MV-4-11 (cell line): Measurements from ENCODE around the gene CPA1.
A peak's percentile ranks its signal among the peaks of the same experiment; 100 is the strongest.

Experiments used
- DNase-seq: peaks from one replicate; lab custom pipeline; 2025; lab: John Stamatoyannopoulos, UW

The CPA1 gene

DNA sequence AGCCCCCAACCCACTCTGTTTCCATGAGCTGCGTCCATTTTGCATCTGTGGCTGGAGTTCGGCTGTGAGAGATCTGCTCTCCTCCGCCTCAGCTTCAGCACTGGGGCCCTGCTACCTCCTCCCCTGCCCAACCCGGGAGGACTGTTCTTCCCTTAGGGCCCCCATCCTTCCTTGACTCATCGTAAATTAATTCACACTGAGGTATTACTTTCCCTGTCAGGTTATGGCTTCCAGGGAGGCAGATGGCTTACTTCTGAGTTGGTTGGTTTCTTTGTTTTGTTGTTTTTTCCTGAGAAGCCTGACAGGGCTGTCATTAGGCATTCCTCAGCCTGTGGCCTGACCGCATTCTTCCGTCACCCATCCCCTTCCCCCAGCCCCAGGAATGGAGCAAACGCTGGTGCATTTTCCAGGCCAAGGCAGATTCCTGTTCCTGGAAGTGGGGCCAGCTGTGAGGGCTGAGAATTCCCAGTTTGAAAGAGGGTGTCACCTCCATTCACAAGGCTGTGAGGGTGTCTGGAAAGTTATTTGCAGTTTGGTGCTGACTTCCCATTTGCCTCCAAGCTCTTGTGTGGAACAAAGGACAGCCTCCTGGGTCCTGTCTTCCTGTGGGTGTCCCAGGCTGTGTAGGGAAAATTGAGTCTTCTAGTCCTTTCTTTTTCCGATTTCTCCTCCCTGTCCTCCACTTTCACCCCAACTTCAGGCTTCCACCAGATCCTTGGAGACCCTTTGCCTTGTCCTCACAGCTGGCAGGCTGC, 24.0 kb upstream of the CPA1 start:
- no peak for DNase-seq

DNA sequence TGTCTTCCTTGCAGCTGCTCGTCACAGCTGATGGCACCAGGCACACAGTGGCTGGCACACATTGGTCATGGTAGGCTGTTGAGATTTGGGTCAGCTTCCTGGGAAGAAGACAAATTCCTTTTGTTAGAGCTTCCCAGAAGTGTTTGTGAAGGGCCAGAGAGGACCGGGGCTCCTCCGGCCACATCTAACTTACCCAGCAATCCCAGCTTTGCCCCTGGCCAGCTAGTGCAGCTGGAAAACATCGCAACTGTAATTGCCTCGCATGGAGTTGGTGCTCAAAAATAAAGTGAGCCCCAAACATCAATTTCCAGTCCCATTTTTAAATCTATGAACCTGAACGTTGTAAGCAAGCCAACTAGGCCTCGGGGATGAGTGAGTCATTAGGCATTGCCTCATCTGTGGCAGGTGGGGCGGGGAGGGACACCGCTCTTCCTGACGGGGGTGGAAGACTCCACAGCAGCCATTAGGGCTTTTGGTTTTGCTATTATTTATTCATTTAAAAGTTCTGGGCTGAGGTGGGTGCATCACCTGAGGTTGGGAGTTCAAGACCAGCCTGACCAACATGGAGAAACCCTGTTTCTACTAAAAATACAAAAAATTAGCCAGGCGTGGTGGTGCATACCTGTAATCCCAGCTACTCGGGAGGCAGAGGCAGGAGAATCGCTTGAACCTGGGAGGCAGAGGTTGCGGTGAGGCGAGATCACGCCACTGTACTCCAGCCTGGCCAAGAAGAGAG, 23.2 kb upstream of the CPA1 start:
- DNase-seq, result peak; percentile 17

DNA sequence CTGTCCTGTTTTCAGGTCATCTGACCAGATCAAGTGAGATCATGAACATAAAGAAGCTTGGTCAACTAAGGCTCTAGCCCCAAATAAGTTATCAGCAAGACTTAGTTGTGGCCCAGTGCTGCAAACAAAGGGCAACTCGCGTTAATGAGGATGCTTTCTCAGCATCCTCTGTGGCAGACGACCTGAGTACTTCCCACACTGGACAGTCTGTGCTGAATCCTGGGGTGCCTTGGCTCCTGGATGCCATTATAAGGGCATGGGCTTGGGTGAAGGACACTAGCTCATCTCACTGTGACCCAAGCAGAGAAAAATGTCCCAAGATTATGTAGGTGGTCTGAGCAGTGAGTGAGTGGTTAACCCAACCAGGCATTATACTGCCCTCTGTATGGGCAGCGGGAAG, 21.8 kb upstream of the CPA1 start:
- DNase-seq, result no peak

DNA sequence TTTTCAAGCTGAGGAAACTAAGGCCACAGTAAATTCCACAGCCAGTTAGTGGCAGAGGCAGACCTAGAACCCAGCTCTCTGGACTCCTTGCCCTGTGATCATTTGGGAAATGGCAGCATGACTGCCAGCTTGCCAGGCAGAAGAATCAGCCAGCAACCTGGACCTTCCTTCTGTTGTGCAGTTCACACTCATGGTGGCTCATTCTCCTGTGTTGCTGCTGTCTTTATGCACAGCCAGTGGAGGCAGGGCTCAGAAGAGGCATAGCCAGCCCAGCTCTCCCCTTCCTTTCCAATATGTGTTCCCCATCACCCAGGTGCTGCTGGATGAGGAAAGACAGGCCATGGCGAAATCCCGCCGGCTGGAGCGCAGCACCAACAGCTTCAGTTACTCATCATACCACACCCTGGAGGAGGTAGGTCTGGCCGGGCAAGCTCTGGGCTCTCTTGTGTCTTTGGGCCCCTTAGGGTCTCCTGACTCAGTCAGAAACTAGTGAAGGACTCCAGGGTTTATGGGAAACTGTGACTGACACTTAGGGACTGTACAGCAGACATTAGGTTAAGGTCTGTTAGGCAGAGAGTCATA, 20.9 kb upstream of the CPA1 start:
- no peak for DNase-seq

DNA sequence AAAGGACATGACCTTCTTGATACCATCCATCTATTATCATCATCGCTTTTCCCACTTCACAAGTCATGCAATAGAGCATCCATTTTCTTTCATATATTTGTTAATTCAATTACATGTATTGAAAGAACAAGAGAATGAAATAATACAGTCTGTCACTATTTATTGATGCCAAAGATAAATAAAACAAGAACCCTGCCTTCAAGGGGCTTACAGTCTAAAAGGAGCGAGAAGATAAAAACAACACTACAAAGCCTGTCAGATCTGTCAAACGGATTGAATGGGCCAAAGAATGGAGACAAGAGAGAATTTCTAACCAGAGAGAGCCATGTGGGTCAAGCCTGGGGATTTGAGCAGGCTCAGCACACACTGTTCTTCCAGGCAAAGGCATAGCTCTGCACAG, 19.8 kb upstream of the CPA1 start:
- DNase-seq, result no peak

DNA sequence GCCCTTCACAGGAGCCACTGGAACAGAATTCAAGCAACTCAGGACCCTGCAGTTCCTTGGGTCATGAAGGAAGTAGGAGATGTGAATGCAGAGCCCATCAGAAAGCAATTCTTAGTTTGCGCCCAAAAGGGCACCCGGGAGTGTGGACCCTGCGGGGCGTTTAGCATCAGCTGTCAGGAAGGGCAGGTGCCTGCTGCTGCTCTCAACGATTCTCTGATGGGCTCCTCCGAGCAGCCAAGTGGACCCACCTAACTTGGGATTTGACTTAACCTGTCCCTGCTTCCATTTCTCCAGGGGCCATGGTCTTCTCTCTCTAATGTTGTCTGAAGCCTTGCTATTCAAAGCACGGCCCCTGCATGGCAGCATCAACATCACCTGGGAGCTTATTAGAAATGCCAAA, 18.6 kb upstream of the CPA1 start:
- DNase-seq, result no peak

DNA sequence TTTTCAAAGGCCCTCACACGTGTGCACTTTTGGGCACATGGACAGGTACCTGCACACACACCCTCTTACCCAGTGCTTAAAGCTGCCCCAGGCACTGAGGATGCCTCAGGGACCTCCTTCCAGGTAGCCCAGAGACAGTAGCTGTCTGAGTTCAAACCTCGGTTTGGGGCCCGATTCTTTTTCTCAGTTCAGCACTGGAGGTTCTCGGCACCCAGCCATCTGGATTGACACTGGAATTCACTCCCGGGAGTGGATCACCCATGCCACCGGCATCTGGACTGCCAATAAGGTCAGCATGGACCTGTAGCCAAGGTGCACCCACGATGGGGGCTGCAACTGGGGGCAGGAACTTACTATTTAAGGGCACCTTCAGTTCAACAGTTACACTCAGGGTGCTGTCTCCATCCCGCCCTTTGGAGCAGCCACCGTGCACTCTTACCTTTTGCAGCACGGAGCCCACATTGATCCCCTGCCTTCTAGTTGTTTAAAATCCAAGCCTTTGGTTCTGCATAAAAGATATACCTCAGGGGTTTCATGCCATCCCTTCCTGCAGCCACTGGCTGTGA, 18.0 kb upstream of the CPA1 start:
- no peak for DNase-seq

DNA sequence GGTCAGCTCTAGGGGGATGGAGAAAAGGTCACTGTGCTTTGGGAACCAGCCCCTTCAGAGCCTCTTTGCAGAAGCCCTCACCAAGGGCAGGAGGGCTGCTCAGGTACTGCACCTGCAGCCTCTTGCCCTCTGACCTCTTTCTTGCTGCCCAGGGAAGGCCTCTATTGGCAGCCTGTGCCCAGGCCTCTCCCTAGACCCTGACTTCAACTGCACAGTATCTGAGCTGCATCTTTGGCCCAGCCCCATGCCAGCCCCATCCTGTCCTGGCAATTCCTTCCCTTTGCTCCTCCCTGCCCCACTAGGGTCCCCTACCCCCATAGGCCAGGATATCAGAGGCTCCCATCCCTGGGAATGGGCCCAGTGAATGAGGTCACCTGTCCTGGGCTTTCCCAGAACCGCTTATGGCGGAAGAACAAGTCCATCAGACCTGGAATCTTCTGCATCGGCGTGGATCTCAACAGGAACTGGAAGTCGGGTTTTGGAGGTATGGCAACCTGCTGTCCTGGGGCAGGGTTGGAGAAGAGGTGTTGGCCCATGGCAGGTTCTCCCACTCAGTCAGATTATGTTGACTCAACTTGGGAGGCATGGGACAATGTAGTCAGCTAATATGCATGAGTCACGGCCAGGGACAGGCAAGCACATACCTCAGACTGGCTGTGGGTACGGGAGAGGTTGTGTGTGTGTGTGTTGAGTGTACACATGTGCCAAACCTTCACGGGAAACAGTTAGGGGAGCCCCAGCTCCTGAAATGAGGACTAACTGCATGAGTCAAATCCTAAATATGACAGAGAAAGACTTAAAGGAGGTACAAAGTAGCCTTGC, 17.1 kb upstream of the CPA1 start:
- no peak for DNase-seq

DNA sequence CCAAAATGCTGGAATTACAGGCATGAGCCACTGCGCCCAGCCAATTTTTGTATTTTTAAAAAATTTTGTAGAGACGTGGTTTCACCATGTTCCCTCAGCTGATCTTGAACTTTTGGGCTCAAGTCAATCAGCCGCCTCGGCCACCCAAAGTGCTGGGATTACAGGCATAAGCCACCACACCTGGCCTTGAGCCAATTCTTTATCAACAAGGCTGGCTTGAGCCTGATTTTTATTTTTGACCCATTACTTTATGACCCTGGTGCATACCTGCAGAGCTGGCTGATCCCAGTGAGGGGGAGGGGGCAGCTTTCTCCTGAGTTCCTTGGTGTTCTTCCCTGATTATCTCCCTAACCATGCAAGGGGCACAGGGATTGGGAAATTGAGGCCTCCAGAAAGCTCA, 15.8 kb upstream of the CPA1 start:
- no peak for DNase-seq

DNA sequence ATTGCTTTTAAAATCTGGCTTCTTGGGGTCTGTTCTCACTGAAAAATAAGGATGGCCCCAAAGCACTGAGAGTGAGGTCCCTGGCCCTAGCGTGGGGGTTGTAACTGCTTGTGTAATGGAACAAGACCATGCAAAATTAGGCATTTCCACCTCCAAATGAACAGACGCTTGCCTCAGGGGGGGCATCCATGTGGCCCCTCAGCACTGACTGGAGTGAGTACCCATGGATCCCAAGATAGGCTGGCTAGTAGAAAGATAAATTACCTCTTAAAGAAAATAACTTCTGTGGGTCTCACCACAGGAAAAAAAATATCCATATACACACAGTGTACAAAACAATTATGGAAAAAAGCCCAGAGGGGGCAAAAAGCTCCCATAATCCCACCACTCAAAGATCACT, 15.2 kb upstream of the CPA1 start:
- DNase-seq, result no peak

DNA sequence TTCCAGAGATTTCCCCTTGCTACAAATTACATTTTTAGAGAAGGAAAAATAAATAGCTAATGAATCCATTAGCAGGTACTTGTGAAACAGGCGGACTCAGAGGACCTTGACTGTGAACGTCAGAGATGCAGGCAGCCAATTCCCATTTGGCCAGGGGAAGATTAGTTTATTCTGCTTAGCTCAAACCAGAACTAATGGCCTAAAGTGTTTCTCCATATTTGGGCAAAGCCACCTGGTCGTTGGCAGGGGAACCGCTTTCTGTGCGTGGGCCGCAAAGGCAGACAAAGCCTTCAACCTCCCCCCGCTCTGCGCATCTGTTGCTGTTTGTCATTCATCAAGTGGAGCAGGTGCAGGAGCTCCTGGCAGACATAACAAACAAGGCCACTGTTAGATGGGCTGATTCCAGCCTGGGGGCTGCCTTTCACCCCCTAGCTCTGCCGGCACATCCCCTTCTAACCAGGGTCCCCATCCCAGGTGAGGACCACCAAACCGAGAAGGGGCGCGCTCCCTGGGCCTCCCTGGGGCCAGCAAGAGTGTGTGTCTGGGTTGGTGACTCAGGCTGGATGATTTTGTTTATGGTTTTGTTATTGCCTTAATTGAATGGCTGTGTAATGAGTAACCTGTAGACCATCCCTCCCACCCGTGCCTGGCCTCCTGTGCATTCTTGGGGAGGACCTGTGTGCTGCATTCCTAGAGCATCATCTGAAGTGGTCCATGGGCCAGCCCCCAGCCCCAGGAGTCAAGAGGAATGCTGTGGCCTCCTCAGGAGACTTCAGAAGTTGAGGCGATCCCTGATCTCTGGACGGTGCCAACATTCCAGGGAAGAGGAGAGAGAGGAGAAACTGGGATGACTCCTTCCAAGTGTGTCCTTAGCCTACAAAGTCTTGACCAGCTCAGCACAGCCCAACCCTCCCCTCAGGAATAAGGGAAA, 14.5 kb upstream of the CPA1 start:
- no peak for DNase-seq

DNA sequence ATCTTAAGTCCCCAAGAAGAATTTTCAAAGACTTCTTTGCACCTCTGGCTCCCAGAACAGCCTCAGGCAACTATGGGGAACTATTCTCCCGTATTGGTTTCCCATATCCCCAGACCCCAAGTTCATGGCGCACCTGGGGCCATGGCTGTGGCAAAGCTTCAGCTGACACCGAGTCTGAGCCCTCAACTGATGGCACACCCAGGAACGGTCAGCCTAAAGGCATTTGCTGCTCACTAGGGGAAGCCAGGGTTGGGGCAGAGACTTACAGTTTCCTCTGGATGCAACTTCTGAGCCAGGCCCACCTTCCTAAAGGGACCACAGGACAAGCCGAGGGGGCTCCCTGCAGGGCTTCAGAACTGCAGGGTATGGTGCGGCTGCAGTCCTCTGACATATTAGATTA, 13.7 kb upstream of the CPA1 start:
- DNase-seq, result no peak

DNA sequence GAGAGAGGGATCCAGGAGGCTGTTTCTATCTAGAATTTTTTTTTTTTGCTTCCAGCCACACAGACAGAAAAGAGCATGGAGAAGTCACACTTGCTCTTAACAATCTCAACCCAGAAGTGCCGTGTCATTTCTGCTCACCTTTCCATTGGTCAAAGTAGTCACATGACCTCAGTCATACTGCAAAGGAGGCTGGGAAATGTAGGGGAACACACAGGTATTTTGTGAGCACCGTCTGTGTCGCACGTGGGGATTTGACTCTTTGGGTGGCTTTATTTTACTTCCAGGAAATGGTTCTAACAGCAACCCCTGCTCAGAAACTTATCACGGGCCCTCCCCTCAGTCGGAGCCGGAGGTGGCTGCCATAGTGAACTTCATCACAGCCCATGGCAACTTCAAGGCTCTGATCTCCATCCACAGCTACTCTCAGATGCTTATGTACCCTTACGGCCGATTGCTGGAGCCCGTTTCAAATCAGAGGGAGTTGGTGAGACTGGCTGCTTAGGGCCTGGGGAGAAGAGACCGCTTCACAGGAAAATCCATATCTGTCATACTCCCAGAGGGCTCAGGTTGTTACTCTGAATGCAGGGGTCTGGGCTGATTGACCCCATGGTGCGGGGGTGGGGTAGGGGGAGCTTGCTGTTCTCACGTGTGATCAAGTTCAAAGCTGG, 13.1 kb upstream of the CPA1 start:
- no peak for DNase-seq

DNA sequence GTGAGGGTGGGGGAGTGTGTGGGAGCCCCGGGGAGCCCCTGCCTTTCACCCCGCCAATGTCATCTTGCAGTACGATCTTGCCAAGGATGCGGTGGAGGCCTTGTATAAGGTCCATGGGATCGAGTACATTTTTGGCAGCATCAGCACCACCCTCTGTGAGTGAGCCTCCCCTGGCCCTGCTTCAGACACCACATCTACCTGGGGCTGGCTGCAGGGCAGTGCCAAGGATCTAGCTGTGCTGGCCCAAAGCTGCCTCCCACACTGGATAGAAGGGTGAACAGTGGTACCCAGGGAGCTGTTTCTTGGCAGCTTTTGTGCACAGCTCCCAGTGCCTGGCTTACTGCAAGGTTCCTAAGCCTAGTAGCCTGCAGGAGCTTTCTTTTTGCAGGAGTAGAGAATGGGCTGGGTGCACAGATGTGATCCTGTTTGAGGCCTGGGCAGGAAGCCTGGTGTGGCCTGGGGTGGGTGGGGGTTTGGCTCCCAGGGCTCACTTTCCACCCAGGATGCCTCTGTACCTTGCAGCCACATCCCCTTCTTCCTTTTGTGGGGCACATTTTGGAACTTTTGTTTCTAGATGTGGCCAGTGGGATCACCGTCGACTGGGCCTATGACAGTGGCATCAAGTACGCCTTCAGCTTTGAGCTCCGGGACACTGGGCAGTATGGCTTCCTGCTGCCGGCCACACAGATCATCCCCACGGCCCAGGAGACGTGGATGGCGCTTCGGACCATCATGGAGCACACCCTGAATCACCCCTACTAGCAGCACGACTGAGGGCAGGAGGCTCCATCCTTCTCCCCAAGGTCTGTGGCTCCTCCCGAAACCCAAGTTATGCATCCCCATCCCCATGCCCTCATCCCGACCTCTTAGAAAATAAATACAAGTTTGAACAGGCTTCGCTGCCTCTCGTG, 12.2 kb upstream of the CPA1 start:
- no peak for DNase-seq

DNA sequence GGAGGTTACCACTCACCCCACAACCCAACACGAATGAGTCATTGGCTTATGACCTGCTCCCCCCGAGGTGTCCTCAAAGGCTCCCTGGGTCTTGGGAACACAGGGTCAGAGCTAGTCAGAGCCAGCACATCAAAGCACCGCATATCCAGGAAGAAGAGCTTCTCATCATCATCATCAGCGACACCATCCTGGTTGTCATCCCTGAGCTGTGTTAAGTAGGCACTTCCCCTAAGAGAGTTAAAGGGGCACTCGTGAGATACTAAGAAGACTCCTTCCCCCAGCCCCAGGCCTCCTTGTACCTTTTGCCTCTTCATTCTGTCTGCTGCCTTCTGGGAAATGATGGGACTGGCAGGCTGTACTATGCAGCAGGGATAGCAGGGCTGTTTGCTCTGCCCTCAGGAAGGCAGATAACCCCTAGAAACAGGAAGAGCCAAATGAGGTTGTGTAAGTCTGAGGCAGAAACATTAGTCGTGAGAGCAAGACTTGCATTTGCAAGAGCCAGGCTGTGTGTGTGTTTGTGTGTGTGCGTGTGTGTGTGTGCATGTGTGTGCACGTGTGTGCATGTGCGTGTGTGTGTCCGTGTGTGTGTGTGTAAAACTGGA, 11.1 kb upstream of the CPA1 start:
- peak; percentile 90 for DNase-seq

DNA sequence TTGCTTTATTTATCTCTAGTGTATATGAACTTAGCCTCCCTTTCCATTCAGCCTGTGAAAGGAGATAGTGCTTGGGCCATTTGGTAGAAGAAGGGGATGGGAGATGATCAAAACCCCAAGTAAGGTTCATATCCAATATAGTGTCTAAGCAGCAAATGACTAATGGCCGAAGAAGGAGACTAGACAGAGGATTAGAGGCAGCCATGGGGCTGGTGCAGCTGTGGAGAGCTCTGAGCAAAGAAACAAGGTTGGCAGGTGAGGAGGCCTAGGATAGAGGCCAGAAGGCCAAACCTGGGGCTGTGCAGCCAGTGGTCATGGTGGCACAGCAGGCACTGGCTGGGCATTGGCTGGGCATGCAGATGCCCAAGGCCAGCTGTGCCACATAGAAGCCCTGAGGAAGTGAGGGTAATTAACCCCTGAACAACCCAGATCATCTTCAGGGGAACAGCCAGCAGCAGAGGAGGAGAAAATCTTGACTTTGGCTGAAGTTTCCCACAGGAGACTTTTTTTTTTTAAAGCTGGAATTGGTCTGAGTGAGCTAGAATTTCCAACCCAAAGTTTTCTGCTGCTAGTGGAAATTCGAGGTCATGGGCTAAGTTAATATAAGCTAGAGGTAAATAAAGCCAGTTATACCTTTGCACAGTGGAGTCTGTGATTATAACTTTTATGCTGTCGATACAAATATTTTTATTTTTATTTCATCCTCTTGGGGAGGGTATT, 10.3 kb upstream of the CPA1 start:
- no peak for DNase-seq

DNA sequence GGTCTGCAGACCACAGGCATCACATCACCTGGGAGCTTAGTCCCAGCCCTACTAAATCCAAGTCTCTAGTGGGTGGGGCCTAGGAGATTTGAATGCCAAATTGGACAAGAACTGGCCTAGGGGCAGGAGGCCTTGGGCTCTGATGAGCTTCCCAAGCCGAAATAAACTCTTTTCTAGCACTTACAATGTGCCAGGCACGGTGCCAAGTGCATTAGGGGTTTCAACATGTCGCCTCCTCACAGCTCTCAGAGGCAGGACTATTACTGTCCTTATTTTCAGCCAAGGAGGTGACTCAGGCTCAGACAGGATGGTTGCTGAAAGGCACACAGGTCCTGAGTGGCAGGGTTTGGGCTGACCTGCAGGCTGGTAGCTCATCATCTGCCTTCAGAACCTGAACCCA, 9.2 kb upstream of the CPA1 start:
- DNase-seq, result no peak

DNA sequence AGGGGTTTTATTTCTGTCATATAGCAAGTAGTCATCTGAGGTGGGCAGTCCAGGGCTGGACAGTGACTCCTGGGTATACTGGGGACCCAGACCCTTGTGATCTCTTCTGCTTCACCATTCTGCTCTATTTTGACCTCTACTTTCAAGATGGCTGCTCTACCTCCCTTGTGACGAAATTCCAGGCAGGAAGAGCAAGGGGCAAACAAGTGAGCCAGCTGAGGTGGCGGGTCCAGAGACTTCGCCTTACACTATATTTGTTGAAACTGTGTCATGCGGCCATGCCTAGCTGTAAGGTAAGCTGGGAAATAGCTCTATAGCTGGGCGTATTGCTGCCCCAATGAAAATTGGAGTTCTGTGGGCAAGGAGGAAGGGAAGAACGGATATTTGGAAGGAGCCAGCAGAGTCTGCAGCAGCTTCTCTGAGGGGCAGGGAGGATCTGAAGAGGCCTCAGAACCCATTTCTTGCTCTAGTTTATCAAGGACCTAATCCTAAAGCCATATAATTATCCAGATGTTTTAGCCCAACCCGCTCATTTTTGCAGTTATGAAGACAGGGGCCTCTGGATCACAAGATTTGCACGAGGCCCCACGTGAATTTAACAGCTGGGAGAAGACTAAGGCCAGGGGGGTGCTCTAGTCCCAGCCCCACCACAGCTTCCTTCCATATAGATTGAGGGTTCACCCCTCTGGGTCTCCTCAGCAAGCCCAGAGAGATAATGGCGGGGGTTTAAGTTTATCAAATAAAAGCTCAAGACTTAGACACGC, 7.7 kb upstream of the CPA1 start:
- no peak for DNase-seq
